NCI-H1436 treated with DMSO at 0.1 percent for 48 hours (cell line): ENCODE measurements around the gene CEP83.
"Not testable (repeated sequence)": the region's sequence is repeated elsewhere in the genome, so short reads cannot be mapped to it uniquely, and the experiment has no call there.

Experiments
- DNase-seq: peaks from one replicate; lab custom pipeline; 2025; lab: John Stamatoyannopoulos, UW

The CEP83 gene

DNA sequence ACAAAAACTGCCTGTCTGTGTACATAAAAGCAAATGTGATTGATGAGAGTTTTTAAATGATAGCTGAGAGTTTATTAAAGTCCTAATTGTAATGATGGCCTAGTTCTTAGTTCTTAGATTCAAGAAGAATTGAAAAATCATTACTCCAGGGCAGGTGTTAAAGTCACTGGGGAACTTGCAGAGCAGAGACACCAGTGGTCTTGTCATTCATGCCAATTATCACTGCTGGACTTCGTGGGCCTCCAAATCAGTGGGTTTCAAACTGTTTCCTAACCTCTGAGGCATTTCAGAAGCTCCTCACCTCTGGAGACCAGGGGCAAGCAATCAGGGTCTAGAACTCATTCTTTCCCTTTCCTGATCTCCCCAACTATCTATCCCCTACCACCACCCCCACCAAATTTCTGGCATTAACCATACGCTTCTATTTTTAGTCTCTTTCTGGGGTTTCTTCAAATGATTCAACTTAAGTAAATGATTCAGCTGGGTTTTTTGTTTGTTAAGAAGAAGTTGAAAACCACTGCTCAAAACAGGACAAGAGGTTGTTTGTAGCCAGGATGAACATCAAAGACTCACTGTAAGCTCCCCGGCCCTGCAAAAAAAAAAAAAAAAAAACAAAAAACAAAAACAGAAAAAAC, 80.1 kb downstream of the CEP83 start:
- no peak for DNase-seq

DNA sequence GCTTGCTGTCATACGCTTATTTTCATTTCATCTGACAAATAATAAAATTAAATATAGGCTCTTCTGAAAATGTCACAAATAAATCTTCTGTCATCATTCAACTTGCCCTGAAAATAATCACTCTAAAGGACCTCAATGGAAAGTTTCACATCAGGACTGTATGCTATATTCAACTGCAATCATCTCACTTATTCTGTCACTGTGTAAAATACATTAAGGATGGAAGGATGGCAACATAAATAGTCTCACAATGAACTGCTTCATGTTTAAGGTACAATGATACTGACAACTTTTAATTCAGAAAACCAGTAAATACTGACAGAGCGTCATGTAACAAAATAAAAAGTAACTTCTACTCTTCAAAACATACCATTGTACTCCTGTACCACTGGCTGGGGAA, 82.1 kb downstream of the CEP83 start:
- DNase-seq = no peak

DNA sequence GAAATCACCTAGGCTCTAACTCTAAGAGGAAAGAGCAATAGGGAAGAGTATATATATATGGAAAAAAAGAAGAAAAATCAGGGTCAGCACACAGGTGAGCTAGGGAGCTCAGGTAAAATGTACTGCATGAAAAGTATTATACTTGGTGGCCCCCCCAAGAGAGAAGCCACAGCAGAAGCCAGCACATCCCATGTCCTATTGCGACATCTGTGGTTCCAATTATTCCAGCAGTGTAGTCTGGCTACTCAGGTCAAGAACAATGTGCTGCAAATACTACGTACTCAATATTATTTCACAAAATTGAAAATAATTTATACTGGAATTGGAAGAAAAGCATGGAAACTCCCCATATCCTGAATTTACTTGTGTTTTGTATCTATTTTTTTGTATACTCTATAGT, 85.5 kb downstream of the CEP83 start:
- no peak for DNase-seq

DNA sequence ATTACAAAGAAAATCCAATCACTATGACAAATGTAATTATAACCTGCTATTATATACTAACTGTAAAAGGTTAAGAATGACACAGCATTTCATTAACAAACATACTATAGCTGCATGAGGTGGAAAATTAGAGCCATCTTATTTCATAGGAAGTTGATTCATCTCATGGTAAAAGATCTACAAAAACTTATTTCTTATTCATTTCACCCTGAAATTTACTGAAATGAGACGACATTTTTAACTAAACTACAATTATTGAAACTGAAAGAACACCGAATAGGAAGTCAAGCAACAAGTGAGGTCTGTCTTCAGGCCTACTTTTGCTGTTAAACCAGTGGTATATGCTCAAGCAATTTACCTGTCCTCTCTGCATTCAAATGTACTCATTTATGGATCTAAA, 87.2 kb downstream of the CEP83 start:
- no peak for DNase-seq

DNA sequence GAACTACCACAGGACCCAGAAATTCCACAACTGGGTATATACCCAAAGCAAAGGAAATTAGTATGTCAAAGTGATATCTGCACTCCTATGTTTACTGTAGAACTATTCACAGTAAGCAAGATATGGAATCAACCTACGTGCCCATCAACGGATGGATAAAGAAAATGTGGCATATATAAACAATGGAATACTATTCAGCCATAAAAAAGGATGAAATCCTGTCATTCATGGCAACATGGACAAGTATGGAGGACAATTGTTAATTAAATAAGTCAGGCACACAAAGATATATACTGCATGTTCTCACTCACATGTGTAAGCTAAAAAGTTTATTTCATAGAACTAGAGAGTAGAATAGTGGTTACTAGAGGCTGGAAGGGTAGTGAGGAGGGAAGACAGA, 97.0 kb downstream of the CEP83 start:
- DNase-seq = no peak

DNA sequence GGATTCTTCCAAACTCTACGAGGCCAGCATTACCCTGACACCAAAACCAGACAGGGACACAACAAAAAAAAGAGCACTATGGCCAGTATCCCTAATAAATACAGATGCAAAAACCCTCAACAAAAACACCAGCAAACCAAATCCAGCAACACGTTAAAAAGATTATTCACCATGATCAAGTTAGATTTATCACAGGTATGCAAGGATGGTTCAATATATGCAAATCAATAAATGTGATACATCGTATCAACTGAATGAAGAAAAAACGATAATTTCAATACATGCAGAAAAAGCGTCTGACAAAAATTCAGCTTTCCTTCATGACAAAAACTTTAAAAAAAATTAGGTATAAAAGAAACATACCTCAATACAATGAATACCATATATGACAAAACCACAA, 99.9 kb downstream of the CEP83 start:
- DNase-seq = no peak

DNA sequence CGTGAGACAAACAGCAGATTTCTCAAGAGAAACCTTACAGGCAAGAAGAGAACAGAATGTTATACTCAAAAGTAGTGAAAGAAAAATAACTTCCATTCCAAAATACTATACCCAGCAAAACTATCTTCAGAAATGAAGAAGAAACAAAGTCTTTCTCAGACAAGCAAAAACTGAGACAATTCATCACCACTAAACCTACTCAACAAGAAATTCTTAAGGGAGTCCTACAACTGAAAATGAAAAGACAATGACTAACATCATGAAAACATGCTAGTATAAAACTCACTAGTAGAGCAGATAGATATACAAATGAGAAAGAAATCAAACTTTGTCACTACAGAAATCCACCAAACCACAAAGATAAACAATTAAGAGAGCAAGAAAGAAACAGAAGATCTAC, 106.5 kb downstream of the CEP83 start:
- DNase-seq = no peak

DNA sequence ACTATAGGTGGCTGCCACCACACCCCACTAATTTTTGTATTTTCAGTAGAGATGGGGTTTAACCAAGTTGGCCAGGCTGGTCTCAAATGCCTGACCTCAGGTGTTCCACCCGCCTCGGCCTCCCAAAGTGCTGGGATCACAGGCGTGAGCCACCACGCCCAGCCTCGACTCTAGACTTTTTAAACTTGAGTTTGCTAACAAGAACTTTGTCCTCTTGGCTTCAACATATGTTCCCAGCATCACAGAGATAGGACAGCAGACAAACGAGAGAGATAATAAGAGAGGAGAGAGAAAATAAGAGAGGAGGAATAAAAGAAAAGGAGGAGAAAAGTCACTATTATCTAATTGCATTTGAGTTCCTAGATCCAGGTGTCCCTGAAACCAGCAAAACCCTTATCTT, 119.1 kb downstream of the CEP83 start:
- no peak for DNase-seq

DNA sequence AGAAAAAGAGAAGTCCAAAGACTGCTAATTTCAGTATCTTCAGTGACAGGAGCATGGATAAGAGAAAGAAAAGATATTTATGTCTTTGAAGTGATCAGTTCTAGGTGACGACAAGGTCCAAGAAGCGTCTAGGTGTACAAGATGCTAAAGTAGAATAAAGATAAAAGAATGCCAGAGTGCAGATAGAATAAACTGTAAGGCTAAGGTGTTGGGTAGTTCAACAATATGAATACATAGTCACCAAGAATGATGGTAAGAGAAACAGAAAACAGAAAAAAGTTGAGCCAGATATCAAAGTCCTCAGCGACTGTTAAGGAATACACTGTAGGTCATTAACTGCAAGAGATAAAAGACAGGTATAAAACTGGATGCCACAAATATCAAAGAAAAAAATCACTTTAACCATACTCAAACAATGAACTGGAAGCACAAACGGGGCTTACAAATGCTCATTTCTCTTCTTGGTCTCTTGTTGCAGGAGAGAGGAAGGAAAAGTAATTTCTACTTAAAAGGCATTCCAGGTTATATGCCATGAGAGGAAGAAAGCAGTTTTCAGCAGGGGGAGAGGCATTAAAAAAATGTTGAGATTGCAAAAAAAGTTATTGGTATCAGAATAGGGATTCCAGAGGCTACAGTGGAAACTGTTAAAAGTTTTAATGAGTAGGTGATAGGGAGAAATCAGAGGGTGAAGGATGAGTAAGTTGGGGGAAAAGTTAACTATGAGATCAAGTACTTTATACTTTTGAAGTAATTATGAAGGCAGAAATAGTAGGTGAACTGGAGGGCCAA, 121.5 kb downstream of the CEP83 start:
- DNase-seq = no peak

DNA sequence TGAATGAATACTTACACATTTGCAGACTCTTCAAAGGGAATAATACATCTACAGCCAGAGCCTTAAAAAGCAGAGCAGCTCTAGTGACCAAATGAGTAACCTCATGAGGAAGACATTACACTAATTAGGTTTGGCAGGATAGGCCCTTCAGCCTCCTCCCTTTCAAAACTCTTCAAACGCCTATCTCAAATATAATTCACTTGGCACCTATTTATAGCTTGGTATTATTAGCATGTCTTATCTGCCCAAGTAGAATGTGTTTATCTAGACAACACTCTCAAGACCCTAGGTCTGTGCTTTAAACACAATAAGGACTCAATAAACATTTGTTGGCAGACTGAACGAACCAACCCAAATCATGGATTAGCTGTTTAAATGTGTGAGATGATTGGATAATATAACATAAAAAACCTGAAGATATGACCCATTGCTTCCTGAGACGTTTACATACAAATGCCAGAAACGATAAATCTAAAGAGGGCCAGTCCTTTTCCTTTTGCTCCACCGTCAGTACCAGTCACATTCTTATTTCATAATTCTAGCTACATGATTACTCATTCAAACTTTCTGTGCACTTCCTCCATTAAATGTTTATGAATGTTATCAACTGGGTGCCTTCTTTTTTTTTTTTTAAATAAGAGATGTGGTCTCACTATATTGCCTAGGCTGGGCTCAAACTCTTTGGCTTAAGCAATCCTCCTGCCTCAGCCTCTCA, 123.3 kb downstream of the CEP83 start:
- no peak for DNase-seq

DNA sequence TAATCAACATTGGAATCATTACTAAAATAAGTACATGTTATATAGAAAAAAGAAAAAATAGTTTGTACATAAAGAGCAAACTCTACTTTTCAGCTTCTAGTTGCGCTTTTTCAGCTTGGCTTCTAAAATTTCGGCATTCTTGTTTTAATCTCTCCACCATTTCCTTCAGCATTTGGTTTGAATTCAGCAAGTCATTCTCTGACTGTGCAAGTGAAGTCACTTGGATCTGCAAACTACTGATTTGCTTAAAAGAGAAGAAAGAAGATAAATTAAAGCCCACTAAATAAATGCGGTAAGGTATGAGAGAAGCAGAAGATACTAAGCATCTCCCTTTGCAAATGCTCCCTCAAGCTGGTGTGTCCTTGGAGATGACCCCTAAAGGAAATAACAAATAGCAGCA, 126.3 kb downstream of the CEP83 start:
- DNase-seq = no peak

DNA sequence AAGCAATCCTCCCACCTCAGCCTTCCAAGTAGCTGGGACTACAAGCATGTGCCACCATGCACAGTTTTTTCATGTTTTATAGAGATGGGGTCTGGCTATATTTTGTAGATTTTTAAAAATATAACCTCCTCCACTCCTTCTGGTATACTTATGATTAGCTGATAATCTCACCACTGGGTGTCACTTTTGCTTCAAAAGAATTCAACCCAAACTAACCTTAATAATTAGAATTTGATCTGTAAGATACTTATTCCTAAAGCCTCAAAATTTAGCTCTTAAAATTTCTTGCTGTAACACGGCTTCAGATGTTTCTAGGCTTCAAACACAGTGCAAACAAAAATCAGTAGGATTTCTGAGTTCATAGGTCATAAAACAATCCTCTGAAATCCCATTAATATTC, 130.3 kb downstream of the CEP83 start:
- no peak for DNase-seq

DNA sequence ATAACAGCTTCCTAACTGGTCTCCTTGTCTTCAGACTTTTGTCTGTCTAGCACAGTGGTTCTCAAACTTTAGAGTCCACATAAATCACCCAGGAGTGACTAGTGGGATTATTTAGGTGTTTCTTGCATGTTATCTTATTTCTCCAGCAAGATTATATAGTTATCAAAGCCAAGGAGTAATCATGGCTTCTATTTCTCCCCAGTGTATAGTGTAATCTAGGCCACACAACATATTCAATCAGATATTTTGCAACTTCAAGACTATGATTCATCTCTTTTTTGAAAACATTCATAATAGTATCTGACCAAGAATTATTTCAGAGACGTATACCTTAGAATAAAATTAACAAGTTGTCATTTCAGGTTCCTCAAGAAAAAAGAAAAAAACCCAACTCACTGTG, 131.9 kb downstream of the CEP83 start:
- DNase-seq = no peak

DNA sequence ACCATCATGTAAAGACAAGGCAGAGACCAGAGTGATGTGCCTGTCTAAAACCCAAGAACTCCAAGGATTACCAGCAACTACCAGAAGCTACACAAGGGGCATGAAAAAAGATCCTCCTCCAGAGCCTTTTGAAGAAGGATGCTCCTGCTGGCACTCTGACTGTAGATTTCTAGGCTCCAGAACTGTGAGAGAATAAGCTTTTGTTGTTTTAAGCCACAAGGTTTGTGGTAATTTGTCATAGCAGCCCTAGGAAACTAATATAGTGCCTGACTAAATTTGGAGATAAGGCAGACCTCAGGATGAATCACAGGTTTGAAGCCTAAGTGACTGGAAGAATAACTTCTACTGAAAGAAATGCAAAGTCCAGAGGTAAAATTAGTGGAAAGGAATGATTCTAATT, 132.9 kb downstream of the CEP83 start:
- no peak for DNase-seq

DNA sequence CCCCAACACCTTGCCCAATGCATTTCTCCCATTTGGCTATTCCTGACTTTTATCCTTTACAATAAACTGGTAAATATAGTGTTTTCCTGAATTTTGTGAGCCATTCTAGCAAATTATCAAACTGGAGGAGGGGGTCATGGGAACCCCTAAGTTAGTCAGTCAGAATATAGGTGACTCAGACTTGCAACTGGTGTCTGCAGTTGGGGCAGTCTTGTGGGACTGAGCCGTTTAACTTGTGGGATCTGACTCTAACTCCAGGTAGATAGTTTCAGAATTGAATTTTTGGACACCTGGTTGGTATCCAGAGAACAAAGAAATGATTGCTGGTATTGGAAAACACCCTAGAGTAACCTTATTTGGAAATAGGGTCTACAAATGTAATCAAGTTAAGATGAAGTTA, 133.4 kb downstream of the CEP83 start:
- no peak for DNase-seq

DNA sequence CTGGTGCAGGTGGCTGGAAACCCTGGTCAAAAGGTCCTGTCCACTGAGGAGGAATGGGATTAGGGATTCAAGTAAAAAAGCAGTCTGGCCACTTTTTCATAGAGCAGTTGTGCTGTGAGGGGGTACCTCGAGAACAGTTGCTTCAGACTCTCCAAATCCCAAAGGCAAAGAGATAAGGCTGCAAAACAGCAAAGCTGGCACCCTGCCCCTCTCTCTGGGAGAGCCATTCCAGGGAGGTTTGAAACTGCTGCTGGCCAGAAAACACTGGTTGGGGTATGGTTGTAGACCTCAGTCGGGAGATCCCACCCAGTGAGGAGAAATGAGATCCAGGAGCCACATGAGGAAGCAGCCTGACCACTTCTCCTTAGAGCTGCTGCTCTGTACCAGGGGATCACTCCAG, 137.3 kb downstream of the CEP83 start:
- no peak for DNase-seq

DNA sequence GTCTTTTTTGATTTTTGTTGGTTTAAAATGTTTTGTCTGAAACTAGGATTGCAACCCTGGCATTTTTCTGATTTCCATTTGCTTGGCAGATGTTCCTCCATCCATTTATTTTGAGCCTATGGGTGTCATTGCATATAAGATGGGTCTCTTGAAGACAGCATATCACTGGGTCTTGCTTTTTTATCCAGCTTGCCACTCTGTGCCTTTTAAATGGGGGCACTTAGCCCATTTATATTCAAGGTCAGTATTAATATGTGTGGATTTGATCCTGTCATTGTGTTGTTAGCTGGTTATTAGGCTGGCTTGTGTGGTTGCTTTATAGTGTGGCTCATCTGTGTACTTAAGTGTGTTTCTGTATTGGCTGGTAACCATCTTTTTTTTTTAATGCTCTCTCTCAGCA, 139.6 kb downstream of the CEP83 start:
- no peak for DNase-seq

DNA sequence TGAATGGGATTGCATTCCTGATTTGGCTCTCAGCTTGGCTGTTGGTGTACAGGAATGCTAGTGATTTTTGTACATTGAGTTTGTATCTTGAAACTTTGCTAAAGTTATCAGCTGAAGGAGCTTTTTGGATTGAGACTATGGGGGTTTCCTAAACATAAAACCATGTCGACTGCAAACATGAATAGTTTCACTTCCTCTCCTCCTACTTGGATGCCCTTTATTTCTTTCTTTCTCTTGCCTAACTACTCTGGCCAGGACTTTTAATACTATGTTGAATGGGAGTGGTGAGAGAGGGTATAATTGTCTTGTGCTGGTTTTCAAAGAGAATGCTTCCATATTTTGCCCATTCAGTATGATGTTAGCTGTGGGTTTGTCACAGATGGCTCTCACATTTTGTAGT, 141.5 kb downstream of the CEP83 start:
- no peak for DNase-seq

DNA sequence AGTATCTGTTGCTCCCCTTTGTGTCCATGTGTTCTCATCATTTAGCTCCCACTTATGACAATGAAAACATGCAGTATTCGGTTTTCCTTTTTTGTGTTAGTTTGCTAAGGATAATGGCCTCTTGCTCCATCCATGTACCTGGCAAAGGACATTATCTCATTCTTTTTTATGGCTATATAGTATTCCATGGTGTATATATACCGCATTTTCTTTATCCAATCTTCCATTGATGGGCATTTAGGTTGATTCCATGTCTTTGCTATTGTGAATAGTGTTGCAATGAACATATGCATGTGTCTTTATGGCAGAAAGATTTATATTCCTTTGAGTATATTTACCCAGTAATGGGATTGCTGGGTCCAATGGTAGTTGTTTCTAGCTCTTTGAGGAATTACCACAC, 143.1 kb downstream of the CEP83 start:
- DNase-seq = not testable (repeated sequence)

DNA sequence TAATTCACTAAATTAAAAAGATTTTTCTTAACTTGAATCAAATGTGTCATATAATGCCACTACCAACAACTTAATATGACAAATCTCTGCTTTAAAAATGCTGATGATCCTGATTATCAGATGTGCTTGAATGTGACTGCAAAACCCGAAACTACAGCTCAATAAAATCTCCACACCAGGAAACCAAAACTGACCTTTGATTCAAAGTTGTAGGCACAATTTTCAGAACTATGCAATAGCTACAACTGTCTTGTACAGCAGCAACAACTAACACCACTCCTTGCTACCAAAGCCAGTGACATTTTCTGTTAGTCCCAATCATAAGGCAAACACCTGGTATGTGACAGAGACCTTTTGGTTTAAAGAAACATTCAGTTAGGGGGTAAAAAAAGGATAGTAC, 147.3 kb downstream of the CEP83 start:
- no peak for DNase-seq

DNA sequence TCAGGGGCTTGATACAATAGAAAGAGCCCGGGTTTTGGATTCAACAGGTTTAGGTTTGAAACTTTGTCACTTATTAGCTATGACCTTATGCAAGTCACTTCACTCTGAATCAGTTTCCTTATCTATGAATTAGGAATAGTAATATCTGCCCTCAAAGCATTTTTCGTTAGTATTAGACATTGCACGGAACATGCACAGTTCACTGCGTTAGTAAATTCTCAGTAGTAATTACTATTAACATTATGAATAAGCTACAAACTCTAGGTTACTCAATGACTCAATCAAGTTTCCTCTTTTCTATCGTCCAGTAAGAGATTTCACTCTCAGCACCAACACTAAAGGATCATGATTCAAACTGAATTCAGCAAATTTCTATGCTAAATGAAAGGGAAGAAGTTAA, 150.3 kb downstream of the CEP83 start:
- DNase-seq = no peak

DNA sequence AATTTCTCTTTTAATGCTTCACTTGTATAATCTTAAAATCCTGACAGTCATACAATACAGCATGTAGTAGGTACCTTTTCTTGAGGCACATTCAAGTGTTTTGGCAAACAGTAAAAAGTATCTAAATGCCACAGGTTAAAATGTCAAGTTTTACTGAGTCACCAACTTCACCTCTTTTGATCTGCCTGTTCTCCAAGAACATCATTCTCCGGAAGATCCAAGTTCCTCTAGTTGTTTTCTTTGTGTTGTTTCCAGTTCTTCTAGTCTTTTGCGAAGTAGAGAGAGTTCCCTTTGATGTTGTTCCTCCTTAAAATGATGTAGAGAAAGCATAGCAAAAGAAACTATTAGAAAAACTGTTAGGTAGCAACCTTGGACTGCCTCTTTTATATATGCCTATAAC, 151.1 kb downstream of the CEP83 start:
- no peak for DNase-seq
